Measurements from ENCODE around the gene TMEM106C.

GRCh38 chr12:47946413-47947323 is 16.7 kb upstream of the TMEM106C start:
- no peak for TF ChIP-seq KDM4B (CRISPR knock-in tag; IDR thresholded peaks at IDR 0.05)
- no peak for TF ChIP-seq SP1 (IDR thresholded peaks at IDR 0.05)
- TF ChIP-seq SP1 (CRISPR knock-in tag; IDR thresholded peaks at IDR 0.05), result no peak
- TF ChIP-seq MLX (CRISPR knock-in tag; IDR thresholded peaks at IDR 0.05), result no peak
- no peak for TF ChIP-seq EP300 (IDR thresholded peaks at IDR 0.05; ENCODE audit: low read depth in 2 of 2, low read length in 2 of 2)
- TF ChIP-seq EP300 (CRISPR knock-in tag; IDR thresholded peaks at IDR 0.05; ENCODE audit: borderline replicate concordance), result no peak
- no peak for TF ChIP-seq ZNF740 (CRISPR knock-in tag; IDR thresholded peaks at IDR 0.05)
- TF ChIP-seq, protein P1, sequence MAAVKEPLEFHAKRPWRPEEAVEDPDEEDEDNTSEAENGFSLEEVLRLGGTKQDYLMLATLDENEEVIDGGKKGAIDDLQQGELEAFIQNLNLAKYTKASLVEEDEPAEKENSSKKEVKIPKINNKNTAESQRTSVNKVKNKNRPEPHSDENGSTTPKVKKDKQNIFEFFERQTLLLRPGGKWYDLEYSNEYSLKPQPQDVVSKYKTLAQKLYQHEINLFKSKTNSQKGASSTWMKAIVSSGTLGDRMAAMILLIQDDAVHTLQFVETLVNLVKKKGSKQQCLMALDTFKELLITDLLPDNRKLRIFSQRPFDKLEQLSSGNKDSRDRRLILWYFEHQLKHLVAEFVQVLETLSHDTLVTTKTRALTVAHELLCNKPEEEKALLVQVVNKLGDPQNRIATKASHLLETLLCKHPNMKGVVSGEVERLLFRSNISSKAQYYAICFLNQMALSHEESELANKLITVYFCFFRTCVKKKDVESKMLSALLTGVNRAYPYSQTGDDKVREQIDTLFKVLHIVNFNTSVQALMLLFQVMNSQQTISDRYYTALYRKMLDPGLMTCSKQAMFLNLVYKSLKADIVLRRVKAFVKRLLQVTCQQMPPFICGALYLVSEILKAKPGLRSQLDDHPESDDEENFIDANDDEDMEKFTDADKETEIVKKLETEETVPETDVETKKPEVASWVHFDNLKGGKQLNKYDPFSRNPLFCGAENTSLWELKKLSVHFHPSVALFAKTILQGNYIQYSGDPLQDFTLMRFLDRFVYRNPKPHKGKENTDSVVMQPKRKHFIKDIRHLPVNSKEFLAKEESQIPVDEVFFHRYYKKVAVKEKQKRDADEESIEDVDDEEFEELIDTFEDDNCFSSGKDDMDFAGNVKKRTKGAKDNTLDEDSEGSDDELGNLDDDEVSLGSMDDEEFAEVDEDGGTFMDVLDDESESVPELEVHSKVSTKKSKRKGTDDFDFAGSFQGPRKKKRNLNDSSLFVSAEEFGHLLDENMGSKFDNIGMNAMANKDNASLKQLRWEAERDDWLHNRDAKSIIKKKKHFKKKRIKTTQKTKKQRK (IDR thresholded peaks at IDR 0.05; ENCODE audit: low read length), result no peak
- TF ChIP-seq ZNF543 (CRISPR knock-in tag; IDR thresholded peaks at IDR 0.05), result no peak
- TF ChIP-seq STAT5B (CRISPR knock-in tag; IDR thresholded peaks at IDR 0.05), result no peak
- TF ChIP-seq PAXIP1 (CRISPR knock-in tag; conservative IDR thresholded peaks at IDR 0.05), result no peak
- no peak for TF ChIP-seq MTF1 (CRISPR knock-in tag; IDR thresholded peaks at IDR 0.05)

Data from HepG2 (cell line).